ENCODE measurements around the gene ABCA6.

Gene ABCA6

GRCh38 chr17:69154267-69154666 lies 12.6 kb upstream of the ABCA6 start:
- no peak overlapping the region for H3K27ac ChIP-seq (ENCODE audit: low read length)
- H3K4me2 ChIP-seq (ENCODE audit: low read length), result no peak overlapping the region
- H3K9ac ChIP-seq (ENCODE audit: low read length), result no peak overlapping the region
- H3K9me3 ChIP-seq (ENCODE audit: insufficient read depth, low read length), result no peaks in the 10 kb centered on the region
- H2AFZ ChIP-seq (ENCODE audit: low read depth, low read length), result no peak overlapping the region
- no peaks in the 10 kb centered on the region for H3K27me3 ChIP-seq (ENCODE audit: low read depth, low read length)
- TF ChIP-seq EZH2phosphoT487 (IDR thresholded peaks at IDR 0.05; ENCODE audit: low read depth) (no peak), CTCF (IDR thresholded peaks at IDR 0.05; ENCODE audit: low read depth, low read length) (no peak)
- no peaks in the 10 kb centered on the region for H3K4me1 ChIP-seq (ENCODE audit: low read length)
- H3K36me3 ChIP-seq (replicated peaks; ENCODE audit: low read depth, low read length), result no peaks in the 10 kb centered on the region
- no peak overlapping the region for H3K4me3 ChIP-seq (ENCODE audit: low read length)
- H3K79me2 ChIP-seq (ENCODE audit: low read length), result no peaks in the 10 kb centered on the region
- no peaks in the 10 kb centered on the region for H4K20me1 ChIP-seq (ENCODE audit: insufficient read depth, low read length)

- H3K27ac ChIP-seq (ENCODE audit: low read length), result no peak overlapping the region
- H3K9me3 ChIP-seq (ENCODE audit: insufficient read depth, low read length), result no peaks in the 10 kb centered on the region
- H3K79me2 ChIP-seq (ENCODE audit: low read length), result no peaks in the 10 kb centered on the region
- H3K4me3 ChIP-seq (ENCODE audit: low read length), result no peak overlapping the region
- no peak overlapping the region for H3K9ac ChIP-seq (ENCODE audit: low read length)
- no peaks in the 10 kb centered on the region for H3K27me3 ChIP-seq (ENCODE audit: low read depth, low read length)
- no peaks in the 10 kb centered on the region for H3K4me1 ChIP-seq (ENCODE audit: low read length)
- no peaks in the 10 kb centered on the region for H4K20me1 ChIP-seq (ENCODE audit: insufficient read depth, low read length)
- no peak overlapping the region for H3K4me2 ChIP-seq (ENCODE audit: low read length)
- no peak overlapping the region for H2AFZ ChIP-seq (ENCODE audit: low read depth, low read length)
- H3K36me3 ChIP-seq (replicated peaks; ENCODE audit: low read depth, low read length), result no peaks in the 10 kb centered on the region
- no peak for TF ChIP-seq CTCF (IDR thresholded peaks at IDR 0.05; ENCODE audit: low read depth, low read length)
- TF ChIP-seq EZH2phosphoT487 (IDR thresholded peaks at IDR 0.05; ENCODE audit: low read depth), result no peak
Observed at GRCh38 chr17:69150333-69150732, 8.6 kb upstream of the ABCA6 start.

GRCh38 chr17:69147460-69147859 lies 5.8 kb upstream of the ABCA6 start:
- TF ChIP-seq EZH2phosphoT487 (IDR thresholded peaks at IDR 0.05; ENCODE audit: low read depth) (no peak), CTCF (IDR thresholded peaks at IDR 0.05; ENCODE audit: low read depth, low read length) (no peak)
- Histone ChIP-seq H3K4me3 (ENCODE audit: low read length) (no peak overlapping the region), H3K4me2 (ENCODE audit: low read length) (no peak overlapping the region), H4K20me1 (ENCODE audit: insufficient read depth, low read length) (no peaks in the 10 kb centered on the region), H2AFZ (ENCODE audit: low read depth, low read length) (no peak overlapping the region), H3K9me3 (ENCODE audit: insufficient read depth, low read length) (no peaks in the 10 kb centered on the region), H3K9ac (ENCODE audit: low read length) (no peak overlapping the region), H3K4me1 (ENCODE audit: low read length) (no peaks in the 10 kb centered on the region), H3K36me3 (replicated peaks; ENCODE audit: low read depth, low read length) (no peaks in the 10 kb centered on the region), H3K27ac (ENCODE audit: low read length) (no peak overlapping the region), H3K27me3 (ENCODE audit: low read depth, low read length) (no peaks in the 10 kb centered on the region), H3K79me2 (ENCODE audit: low read length) (no peaks in the 10 kb centered on the region)

- no peak overlapping the region for H3K4me3 ChIP-seq (ENCODE audit: low read length)
- H3K36me3 ChIP-seq (replicated peaks; ENCODE audit: low read depth, low read length), result no peaks in the 10 kb centered on the region
- H3K4me2 ChIP-seq (ENCODE audit: low read length), result no peak overlapping the region
- no peak overlapping the region for H3K9ac ChIP-seq (ENCODE audit: low read length)
- H3K27ac ChIP-seq (ENCODE audit: low read length), result no peak overlapping the region
- H3K27me3 ChIP-seq (ENCODE audit: low read depth, low read length), result no peaks in the 10 kb centered on the region
- peaks cover 10% of the 10 kb centered on the region for H3K4me1 ChIP-seq (ENCODE audit: low read length)
- no peaks in the 10 kb centered on the region for H3K79me2 ChIP-seq (ENCODE audit: low read length)
- no peaks in the 10 kb centered on the region for H4K20me1 ChIP-seq (ENCODE audit: insufficient read depth, low read length)
- no peak overlapping the region for H2AFZ ChIP-seq (ENCODE audit: low read depth, low read length)
- TF ChIP-seq CTCF (IDR thresholded peaks at IDR 0.05; ENCODE audit: low read depth, low read length) (no peak), EZH2phosphoT487 (IDR thresholded peaks at IDR 0.05; ENCODE audit: low read depth) (no peak)
- H3K9me3 ChIP-seq (ENCODE audit: insufficient read depth, low read length), result no peaks in the 10 kb centered on the region
Observed at GRCh38 chr17:69144331-69145255, 2.9 kb upstream of the ABCA6 start.
